Measurements from ENCODE around the gene KAT8. TPM values are rescaled to one million over a fixed set of nuclear protein-coding genes. Genes with fewer than 3 reads are reported as not detected.
A peak's percentile ranks its signal among the peaks of the same experiment; 100 is the strongest.

The KAT8 gene
- total and polyA plus RNA-seq, 2 of the 13 experiments (the other 11 are each of a cell fraction or from before 2014, with no cell fraction given) = 79.0 to 84.2 TPM

- TF ChIP-seq ZBTB44 (CRISPR knock-in tag; IDR thresholded peaks at IDR 0.05) = 0 out of 2 replicates have a peak, but pooled peaks have one; percentile 5
- no peak for TF ChIP-seq CEBPZ (IDR thresholded peaks at IDR 0.05; ENCODE audit: low read length)
- TF ChIP-seq NR2F2 (IDR thresholded peaks at IDR 0.05; ENCODE audit: borderline replicate concordance, low read depth) = no peak
- no peak for TF ChIP-seq ZNF720 (CRISPR knock-in tag; IDR thresholded peaks at IDR 0.05)
- TF ChIP-seq ZNF501 (CRISPR knock-in tag; IDR thresholded peaks at IDR 0.05) = no peak
- no peak; the same call in 1 of the 2 replicates for TF ChIP-seq DNMT3B (CRISPR knock-in tag; conservative IDR thresholded peaks at IDR 0.05)
- TF ChIP-seq ZNF768 (CRISPR knock-in tag; IDR thresholded peaks at IDR 0.05) = peak; percentile 66
- peak; percentile 6 for TF ChIP-seq PTBP1 (IDR thresholded peaks at IDR 0.05; ENCODE audit: low read depth, low read length, poor library complexity, severe bottlenecking)
- TF ChIP-seq PLRG1 (conservative IDR thresholded peaks at IDR 0.05) = no peak
- peak; percentile 60; the same call in 1 of the 2 replicates for TF ChIP-seq ZNF772 (CRISPR knock-in tag; IDR thresholded peaks at IDR 0.05)
- TF ChIP-seq NR2F1 (CRISPR knock-in tag; IDR thresholded peaks at IDR 0.05) = peak in 1 of 2 experiments; percentile 37; a peak in 1 of 4 replicates
- peak; percentile 94 for TF ChIP-seq RCOR2 (CRISPR knock-in tag; IDR thresholded peaks at IDR 0.05)
- TF ChIP-seq ZNF292 (CRISPR knock-in tag; IDR thresholded peaks at IDR 0.05; ENCODE audit: borderline replicate concordance, low read depth) = no peak
- TF ChIP-seq POLR2AphosphoS5 (IDR thresholded peaks at IDR 0.05; ENCODE audit: low read depth, low read length) = peak; percentile 63
- TF ChIP-seq ZNF142 (CRISPR knock-in tag; IDR thresholded peaks at IDR 0.05) = peak; percentile 23; the same call in 1 of the 2 replicates
- TF ChIP-seq REXO4 (CRISPR knock-in tag; IDR thresholded peaks at IDR 0.05; ENCODE audit: borderline replicate concordance) = no peak
- TF ChIP-seq BRCA1 (CRISPR knock-in tag; IDR thresholded peaks at IDR 0.05) = peak; percentile 92; the same call in 1 of the 2 replicates
- TF ChIP-seq ZNF703 (CRISPR knock-in tag; IDR thresholded peaks at IDR 0.05; ENCODE audit: borderline replicate concordance) = no peak
- TF ChIP-seq FOXA3 (CRISPR knock-in tag; IDR thresholded peaks at IDR 0.05) = peak; percentile 34; the same call in 1 of the 2 replicates
These were observed 44.1 kb upstream of the KAT8 start (continued) for GRCh38 chr16:31073142-31073969.

All from HepG2 (cell line).